NK-92 (cell line): ENCODE results near the gene ARHGEF40.

Experiments
- DNase-seq: peaks from one replicate; lab custom pipeline; 2025; ENCODE audit not compliant: unreplicated experiment; lab: John Stamatoyannopoulos, UW

Gene ARHGEF40

DNA sequence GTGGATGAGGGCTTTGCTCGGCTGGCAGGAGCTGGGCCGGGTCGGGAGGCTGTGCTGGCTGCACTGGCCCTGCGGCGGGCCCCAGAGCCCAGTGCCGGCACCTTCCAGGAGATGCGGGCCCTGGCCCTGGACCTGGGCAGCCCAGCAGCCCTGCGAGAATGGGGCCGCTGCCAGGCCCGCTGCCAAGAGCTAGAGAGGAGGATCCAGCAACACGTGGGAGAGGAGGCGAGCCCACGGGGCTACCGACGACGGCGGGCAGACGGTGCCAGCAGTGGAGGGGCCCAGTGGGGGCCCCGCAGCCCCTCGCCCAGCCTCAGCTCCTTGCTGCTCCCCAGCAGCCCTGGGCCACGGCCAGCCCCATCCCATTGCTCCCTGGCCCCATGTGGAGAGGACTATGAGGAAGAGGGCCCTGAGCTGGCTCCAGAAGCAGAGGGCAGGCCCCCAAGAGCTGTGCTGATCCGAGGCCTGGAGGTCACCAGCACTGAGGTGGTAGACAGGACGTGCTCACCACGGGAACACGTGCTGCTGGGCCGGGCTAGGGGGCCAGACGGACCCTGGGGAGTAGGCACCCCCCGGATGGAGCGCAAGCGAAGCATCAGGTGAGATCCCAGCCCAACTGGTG lies 11.5 kb downstream of the ARHGEF40 start:
- DNase-seq = no peak

DNA sequence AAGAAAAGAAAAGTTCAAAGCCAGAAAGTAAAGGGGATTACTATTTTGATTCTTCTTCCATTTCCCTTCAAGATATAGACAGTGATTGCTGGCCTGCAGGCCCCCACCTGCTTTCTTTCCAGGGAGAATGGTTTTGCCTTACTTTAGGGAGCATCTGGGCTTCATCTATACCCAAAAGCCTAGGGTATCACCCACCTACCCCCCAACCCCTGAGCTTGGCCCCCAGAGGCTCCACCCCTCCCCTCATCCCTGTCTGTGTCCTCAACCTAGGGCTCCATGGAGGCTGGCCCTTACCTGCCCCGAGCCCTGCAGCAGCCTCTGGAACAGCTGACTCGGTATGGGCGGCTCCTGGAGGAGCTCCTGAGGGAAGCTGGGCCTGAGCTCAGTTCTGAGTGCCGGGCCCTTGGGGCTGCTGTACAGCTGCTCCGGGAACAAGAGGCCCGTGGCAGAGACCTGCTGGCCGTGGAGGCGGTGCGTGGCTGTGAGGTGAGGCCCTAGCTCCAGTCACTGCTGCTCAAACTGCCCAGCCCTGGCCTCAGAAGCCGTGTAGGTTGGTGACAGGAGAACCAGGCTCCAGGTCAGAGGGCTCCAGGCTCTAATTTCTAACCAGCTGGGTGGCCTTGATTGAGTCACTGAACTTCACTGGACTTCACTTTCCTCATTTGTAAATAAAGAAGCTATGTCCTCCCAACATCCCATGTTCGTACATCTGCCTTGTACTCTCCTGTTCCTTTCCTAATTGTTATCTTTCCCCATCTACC lies 13.6 kb downstream of the ARHGEF40 start:
- no peak for DNase-seq

DNA sequence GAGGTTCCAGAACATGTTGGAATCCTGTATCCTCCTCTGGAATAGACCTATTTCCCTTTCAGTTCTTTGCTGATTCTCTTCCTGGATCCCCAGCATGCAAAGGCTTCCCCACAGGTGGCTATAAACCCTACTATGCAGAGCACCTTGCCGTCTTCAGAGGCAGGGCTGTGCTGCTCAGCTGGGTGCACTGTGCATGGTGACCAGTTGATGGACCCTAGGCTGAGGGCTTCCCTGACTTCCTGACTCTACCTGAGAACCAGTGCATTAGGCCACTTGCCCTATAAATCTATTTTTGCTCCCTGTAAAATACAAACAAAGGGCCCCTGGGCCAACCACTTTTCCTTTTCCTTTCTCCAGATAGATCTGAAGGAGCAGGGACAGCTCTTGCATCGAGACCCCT lies 14.3 kb downstream of the ARHGEF40 start:
- no peak for DNase-seq

DNA sequence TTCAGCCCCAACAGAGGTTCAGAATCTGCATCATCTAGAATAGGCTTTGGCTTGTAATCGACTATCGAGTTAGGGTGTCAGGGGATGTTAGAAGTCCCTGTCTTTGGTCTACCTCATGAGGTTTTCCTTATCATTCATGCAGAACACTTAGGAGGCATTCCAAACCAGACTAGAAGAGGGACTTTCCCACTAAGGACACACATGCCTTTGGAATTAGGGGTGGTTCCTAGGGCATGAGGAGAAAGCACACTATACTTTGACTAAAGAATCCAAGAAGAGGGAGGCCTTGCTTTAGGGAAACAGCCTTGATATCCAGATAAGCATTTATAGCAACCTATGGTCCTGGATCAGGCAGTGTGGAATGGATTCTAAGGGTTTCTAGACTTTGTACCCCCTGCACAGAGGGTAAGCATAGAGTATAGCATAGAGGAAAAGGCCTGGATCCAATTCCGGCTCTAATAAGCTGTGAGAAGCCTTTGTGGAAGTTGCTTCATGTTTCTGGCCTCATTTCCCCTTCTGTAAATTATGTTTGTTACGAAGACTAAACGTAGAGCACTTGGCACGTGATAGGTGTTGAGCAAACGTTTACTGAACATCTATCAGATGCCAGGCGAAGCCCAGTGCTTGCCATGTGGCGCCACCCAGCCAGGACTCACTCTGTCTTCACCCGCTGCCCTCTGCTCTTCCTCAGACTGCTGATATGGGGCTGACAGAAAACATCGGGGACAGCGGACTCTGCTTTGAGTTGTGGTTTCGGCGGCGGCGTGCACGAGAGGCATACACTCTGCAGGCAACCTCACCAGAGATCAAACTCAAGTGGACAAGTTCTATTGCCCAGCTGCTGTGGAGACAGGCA lies 15.1 kb downstream of the ARHGEF40 start:
- no peak for DNase-seq

DNA sequence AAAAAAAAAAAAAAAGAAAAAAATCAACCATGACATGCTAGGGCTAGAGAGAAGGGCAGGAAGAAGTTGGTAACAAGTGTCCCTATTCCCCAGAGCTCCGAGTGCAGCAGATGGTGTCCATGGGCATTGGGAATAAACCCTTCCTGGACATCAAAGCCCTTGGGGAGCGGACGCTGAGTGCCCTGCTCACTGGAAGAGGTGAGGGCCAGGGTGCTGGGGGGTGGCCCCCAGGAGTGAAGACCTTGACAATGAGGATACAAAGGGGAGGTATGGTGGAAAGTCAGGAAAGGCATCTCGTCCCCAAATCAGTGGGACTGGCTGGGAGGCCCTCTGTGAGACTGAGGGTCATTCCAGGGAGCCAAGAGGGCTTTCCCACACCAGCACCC lies 16.8 kb downstream of the ARHGEF40 start:
- DNase-seq = no peak

DNA sequence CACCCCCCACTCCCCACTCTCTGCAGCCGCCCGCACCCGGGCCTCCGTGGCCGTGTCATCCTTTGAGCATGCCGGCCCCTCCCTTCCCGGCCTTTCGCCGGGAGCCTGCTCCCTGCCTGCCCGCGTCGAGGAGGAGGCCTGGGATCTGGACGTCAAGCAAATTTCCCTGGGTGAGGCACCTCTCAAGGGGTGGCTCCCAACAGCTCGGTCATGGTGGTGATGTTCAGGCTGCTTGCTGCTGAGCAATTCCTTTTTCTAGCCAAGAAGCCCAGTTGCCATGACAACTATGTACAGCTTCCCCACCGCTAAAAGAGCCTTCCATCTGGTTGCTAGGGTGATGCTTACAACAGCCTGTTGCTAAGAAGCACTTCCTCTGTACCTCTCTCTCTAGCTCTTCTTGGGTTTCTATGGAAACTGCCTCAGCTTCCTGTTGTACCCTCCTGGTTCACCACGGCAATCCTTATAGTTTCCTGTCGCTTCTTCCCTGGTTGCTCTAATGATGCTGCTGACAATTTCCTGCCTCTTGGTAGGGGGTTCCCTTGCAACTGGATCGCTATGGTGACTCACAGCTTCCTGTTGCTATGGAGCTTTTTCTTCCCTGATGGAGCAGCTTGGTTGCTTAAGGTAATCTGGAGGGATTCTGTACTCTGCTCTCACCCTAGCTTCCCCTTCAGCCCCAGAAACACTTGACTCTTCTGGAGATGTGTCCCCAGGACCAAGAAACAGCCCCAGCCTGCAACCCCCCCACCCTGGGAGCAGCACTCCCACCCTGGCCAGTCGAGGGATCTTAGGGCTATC lies 17.4 kb downstream of the ARHGEF40 start:
- no peak for DNase-seq

DNA sequence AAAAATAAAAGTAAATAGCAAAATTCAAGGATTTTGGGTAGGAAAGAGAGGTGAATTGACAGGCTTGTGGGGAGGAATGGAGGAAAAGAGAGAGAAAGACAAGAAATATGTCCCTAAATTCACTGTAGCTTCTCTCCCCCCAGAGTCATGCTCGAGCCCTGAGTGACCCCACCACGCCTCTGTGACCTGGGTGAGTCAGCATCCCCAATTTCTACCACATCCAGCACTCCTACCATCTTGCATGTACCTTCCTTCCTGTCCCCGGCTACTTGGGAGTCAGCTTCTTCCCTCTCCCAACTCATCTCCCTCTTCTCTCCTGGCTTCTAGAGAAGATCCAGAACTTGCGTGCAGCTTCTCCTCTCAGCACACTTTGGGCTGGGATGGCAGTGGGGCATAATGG lies 18.6 kb downstream of the ARHGEF40 start:
- no peak for DNase-seq

DNA sequence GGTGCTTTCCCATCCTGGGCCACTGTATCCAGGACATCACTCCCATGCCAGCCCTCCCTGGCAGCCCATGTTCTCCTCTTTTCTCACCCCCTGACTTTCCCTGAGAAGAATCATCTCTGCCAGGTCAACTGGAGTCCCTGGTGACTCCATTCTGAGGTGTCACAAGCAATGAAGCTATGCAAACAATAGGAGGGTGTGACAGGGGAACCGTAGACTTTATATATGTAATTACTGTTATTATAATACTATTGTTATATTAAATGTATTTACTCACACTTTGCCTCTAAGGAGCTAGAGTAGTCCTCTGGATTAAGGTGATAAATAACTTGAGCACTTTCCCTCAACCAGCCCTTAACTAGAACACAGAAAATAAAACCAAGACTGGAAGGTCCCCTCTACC lies 19.2 kb downstream of the ARHGEF40 start:
- DNase-seq = no peak

DNA sequence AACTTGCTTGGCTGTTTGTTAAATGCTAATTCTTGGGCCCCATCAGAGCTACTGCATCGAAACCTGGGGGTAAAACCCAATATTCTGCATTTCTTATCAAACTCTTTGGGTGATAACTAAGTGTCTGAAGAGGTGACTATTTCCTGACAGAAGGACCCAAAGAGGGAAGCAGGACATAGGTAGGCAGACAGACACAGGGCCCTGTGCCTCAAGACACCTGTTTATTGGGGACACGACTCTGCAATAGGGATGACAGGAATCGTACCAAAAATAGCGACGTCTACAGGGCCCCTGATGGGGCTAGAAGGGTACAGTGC lies 19.7 kb downstream of the ARHGEF40 start:
- no peak for DNase-seq

DNA sequence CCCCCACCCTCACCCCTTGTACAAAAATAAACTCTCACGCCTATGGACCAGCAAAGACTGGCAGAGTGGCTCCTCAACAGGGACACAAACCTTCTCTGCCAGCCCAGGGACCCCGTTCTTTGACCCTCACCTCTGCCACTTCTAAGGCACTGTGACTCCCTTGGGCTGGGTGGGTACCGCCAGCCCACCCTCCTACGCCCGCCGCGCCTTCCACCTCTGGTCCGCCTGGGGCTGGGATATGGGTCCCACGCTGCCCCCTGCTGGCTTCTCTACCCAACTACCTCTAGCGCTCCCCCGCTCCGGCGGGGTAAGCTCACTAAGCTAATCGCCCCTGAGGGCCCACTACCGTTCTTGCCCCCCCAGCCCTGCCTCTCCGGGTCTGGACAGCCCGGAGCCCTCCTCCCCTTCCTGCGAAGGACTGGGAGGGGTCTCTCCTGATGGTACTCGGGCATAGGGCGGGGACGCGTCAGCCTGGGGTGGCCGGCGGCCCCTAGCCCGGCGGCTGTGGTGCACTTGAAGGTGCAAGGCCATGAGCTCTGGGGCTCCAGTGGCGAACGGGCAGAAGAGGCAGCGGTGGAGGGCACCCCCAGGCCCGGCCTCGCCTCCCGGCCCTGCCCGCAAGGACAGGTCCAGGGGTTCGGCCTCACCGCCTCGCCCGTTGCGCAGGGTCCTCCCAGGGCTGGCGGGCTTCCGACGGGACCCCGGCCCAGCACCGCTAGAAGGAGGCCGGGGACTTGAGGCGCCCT lies 20.3 kb downstream of the ARHGEF40 start:
- no peak for DNase-seq

DNA sequence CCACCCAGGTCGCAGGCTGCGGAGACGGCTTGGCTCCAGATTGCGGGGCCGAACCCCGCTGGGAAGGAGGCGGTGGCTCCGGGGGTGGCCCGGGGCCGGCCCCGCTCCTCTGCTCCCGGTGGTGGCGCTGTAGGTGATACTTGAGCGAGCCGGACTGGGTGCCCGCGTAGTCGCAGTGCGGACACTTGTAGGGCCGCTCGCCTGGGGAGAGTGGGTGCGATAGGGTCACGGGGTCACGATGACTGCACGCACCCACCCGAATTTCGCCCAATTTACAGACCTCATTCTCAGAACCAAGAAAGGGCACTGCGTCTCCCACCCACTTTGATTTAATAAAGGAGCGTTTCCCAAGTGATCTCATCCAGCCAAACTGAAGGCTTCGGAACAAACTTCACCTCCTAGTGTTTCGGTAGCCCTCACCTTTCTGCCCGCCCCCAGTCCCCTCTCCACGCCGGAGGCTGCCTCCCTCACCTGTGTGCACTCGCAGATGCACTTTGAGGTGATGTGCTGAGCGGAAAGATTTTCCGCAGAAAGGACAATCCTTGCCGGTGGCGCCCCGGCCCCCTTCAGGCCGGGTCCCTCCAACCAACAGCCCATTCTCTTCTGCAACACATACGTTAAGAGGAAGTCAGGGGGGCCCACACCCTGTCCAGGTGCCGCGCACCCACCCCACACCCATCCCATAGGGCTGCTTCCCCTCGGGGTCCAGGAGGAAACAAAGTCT lies 21.0 kb downstream of the ARHGEF40 start:
- DNase-seq = no peak

DNA sequence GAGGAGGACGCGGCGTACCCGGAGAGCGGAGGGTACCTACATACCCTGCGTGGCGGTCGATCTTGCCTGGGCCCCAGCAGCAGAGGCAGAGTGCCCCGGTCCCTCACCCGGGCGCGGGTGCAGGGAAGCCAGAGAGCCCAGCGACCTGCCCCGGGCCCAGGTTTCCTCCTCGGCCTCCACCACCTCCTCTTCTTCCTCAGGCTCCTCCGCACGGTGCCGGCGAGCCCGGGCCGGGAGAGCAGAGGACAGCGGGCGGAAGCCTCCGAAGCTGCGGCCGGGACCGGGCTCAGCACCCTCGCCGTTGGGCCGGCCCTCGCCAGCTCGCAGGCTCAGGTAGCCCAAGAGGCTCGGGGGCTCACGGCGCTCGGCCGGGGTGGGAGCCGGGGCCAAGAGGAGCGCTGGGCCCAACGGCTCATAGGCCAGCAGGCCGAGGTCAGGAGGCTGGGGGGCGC lies 21.7 kb downstream of the ARHGEF40 start:
- no peak for DNase-seq

DNA sequence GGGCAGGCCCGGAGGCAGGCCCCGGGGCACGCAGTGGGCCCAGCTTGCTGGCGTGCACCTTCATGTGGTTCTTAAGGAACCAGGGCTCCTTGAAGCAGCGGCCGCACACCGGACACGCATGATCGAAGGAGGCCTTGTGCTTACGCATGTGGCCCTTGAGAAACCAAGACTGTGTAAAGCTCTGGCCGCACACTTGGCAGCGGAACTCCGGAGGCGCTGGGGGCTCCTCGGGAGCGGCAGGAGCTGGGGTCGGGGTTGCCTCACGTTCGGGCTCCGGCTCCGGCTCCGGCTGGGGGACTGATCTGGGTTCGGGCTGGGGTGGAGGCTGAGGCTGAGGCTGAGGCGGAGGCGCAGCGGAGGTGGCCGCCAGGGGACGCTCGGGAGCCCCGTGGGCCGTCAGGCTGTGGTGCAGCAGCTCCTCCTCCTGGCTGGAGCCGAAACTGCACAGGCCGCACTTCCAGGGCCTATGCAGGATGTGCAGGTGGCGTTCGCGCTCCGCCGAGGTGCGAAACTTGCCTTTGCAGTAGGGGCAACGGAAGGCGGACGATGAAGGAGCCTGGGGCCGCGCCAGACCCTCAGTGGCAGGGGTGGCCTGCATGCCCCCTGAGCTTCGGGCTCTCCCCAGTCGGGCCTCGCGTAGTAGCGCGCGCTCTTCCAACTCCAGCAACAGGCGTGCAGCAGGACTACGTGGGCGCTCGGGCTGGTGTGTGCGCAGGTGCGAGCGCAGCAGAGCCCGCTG lies 22.3 kb downstream of the ARHGEF40 start:
- DNase-seq = no peak

DNA sequence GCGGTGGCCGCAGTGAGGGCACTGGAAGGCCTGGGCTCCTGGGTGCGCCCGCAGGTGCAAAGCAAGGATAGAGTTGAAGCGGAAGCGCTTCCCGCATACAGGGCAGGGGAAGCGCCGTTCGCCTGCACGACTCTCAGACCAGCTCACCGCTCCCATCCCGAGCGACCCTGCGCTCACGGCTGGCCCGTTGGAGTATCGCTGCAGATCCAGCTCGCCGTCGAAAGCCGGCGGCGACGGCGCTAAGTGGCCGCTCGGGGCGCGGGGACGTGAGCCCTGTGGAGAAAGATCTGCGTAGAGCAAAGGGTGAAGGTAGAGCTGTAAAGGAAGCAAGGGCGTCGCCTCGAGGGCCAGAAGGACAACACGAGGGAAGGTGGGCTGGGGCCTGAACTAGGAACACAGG lies 22.9 kb downstream of the ARHGEF40 start:
- no peak for DNase-seq

DNA sequence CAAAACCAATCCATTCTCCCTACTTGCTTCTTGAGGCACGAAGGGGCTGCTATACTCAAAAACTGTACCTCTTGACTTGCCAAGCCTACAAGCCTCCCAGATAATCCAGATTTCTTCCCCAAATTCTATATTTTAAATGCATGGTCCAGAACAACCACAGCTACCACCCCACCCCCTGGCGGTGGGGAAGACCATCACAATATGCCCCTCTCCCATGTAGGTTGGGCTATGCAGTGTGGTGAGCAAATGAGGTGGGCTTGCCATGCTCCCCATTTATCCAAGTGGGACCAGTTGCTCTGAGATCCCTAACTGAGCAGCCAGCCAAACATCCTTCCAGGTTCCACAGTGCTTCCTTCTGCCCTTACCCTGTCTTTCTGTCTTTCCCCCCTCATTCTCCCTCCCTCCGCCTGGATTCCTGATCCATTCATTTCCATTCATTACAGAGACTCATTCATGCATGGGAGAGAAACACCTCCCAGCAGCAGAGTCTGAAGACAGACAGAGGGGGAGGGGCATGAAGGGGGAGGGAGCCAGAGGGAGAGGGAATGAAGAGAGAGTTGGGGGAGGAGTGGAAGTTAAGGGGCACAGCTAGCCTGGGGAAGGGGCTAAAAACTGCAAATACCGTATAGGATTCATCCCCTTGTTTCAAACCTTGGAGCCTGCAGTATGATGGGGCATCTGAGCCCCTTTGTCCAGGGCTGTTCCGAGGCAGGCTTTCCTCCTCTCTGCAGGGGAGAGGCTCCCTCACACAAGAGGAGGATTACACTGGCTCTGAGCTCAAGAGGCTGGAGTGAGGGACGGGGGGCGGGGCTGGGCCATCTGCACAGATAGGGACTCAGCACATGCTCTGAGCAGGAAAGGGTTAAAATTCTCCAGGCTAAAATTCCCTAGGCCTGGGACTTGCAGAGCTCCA lies 23.9 kb downstream of the ARHGEF40 start:
- no peak for DNase-seq

DNA sequence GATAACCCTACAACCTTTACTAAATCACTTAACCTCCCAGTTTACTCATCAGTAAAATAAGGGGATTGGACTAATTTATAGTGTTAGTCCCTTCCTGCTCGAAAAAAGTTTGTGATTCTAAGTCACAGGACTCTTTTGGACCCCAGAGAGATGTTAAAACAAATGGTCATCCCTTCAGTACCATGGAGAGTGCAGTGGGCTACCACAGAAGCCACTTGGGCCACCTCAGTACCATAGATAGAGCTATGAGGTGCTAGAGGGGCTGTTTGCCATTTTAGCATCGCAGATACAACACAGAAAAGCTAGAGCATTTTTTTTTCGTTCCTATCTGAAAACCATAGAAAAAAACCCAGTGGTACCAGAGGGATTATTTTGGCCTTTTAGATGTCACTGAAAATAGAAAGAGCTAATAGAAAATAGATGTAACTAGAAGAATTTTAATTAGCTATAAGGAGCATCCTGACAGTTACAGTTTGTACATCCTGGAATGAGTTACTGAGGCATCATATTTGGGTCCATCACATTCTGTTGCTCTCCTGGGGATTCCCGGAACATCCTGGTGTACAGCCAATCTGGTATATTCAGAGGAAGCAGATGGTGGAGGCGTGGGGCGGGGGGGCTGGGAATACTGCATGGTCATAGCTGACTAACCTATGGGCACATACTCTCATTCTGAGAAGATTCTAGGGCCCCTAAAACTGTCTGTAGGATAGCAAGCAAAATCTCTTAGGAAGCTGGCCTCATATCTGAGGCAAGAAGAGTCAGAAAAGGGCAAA lies 25.5 kb downstream of the ARHGEF40 start:
- no peak for DNase-seq

DNA sequence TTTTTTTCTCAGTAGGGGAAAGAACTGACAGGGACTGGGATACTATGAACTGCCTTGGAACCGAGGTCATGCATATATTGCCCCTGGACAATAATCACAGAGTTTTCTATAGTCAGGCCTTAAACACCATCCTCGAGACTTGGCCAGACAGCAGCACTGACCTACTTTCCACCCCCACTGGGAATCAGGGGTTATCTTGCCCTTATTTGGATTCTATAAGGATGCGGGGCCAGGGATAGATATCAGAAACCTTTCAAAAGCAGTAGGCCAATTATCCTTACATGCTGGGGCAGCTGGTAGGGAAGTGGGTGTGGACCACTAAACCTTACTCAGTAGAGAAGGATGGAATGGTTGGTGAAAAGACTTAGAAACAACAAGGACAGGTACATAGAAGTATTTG lies 26.3 kb downstream of the ARHGEF40 start:
- no peak for DNase-seq
